ENCODE results near the gene KIAA1671. TPM values are rescaled to one million over a fixed set of nuclear protein-coding genes. Genes with fewer than 3 reads are reported as not detected.

Gene KIAA1671
- total and polyA plus RNA-seq, 4 experiments from 2014 or later: 0.04 to 10.2 (median 5.2) TPM

GRCh38 chr22:25045159-25045558, 92.6 kb downstream of the KIAA1671 start:
- ChIA-PET CTCF (ENCODE audit: partially characterized antibody) (interaction anchor here (1.2 to 1.3 kb wide), 2 partner anchors 11 to 107 kb away, joined by 3 read pairs; no protein-coding TSS in a partner anchor), POLR2A (ENCODE audit: partially characterized antibody) (no interaction called here)
- peaks cover 0 to 3% of the 10 kb centered on the region in 2 donors for H3K27me3 Mint-ChIP-seq

GRCh38 chr22:25048071-25048470, 95.6 kb downstream of the KIAA1671 start:
- Mint-ChIP-seq H3K4me1 (no peaks in the 10 kb centered on the region), H3K27ac (peak overlapping the region in 1 of 7 donors; percentile 48), H3K9me3 (peaks cover 0 to 16% (median 5%) of the 10 kb centered on the region in 8 donors), H3K36me3 (peaks cover 0 to 3% of the 10 kb centered on the region in 2 donors), H3K27me3 (peaks cover 0 to 3% of the 10 kb centered on the region in 2 donors), H3K4me3 (no peak overlapping the region)
- H3K9me3 ChIP-seq (ENCODE audit: control insufficient read depth in 1 of 2, low read length in 2 of 2): peaks cover 0 to 7% of the 10 kb centered on the region in 2 donors
- no peak overlapping the region for H3K4me3 ChIP-seq (ENCODE audit: low read length in 2 of 2)
- no peaks in the 10 kb centered on the region for H3K27me3 ChIP-seq (ENCODE audit: insufficient read depth, low read length)
- POLR2A ChIA-PET (ENCODE audit: partially characterized antibody): interaction anchor here (1.3 kb wide), 1 partner anchor 20 kb away, joined by 4 read pairs; no protein-coding TSS in a partner anchor
- H3K27ac ChIP-seq (ENCODE audit: low read depth, low read length): no peak overlapping the region
- DNase-seq: no peak
- H3K36me3 ChIP-seq (ENCODE audit: insufficient read depth, low read length): no peaks in the 10 kb centered on the region
- H3K4me1 ChIP-seq (ENCODE audit: insufficient read depth, low read length): no peaks in the 10 kb centered on the region
- CTCF ChIA-PET (ENCODE audit: partially characterized antibody): interaction anchor here (0.7 to 4.9 kb wide), 12 partner anchors 9 to 279 kb away, joined by 3 to 63 read pairs (median 5); no protein-coding TSS in a partner anchor
- intact Hi-C loops (cut with micrococcal nuclease): loop anchor here (1.0 to 5.0 kb wide), 3 partner anchors 96 to 281 kb away; partner anchors contain the start of gene KIAA1671

More at GRCh38 chr22:25045159-25045558, 92.6 kb downstream of the KIAA1671 start:
- intact Hi-C loops (cut with micrococcal nuclease): loop anchor here (5.0 kb wide), 1 partner anchor 278 kb away; no protein-coding TSS in a partner anchor
- H3K27ac Mint-ChIP-seq: no peak overlapping the region
- no peaks in the 10 kb centered on the region for H3K9me3 Mint-ChIP-seq
- H3K27me3 ChIP-seq (ENCODE audit: insufficient read depth, low read length): no peaks in the 10 kb centered on the region
- H3K4me1 ChIP-seq (ENCODE audit: insufficient read depth, low read length): no peaks in the 10 kb centered on the region
- H3K4me3 ChIP-seq (ENCODE audit: low read length in 2 of 2): no peak overlapping the region
- no peaks in the 10 kb centered on the region for H3K36me3 ChIP-seq (ENCODE audit: insufficient read depth, low read length)
- H3K36me3 Mint-ChIP-seq: no peaks in the 10 kb centered on the region
- no peak overlapping the region for H3K4me3 Mint-ChIP-seq
- no peak overlapping the region for H3K27ac ChIP-seq (ENCODE audit: low read depth, low read length)
- no peaks in the 10 kb centered on the region for H3K9me3 ChIP-seq (ENCODE audit: control insufficient read depth in 1 of 2, low read length in 2 of 2)
- DNase-seq: no peak
- no peaks in the 10 kb centered on the region for H3K4me1 Mint-ChIP-seq

- Mint-ChIP-seq H3K27me3 (peaks cover 2 to 3% of the 10 kb centered on the region in 2 donors), H3K4me1 (no peaks in the 10 kb centered on the region), H3K4me3 (no peak overlapping the region), H3K36me3 (peaks cover 0 to 3% of the 10 kb centered on the region in 2 donors), H3K9me3 (peaks cover 0 to 16% (median 5%) of the 10 kb centered on the region in 8 donors), H3K27ac (peak overlapping the region in 1 of 7 donors; percentile 52)
- H3K27ac ChIP-seq (ENCODE audit: low read depth, low read length): no peak overlapping the region
- ChIA-PET CTCF (ENCODE audit: partially characterized antibody) (interaction anchor here (0.7 to 4.9 kb wide), 20 partner anchors 8 to 154 kb away, joined by 3 to 63 read pairs (median 3); no protein-coding TSS in a partner anchor), POLR2A (ENCODE audit: partially characterized antibody) (interaction anchor here (0.6 to 1.3 kb wide), 4 partner anchors 11 to 172 kb away, joined by 3 to 4 read pairs (median 4); no protein-coding TSS in a partner anchor)
- no peak overlapping the region for H3K4me3 ChIP-seq (ENCODE audit: low read length in 2 of 2)
- H3K27me3 ChIP-seq (ENCODE audit: insufficient read depth, low read length): no peaks in the 10 kb centered on the region
- H3K36me3 ChIP-seq (ENCODE audit: insufficient read depth, low read length): no peaks in the 10 kb centered on the region
- peaks cover 0 to 7% of the 10 kb centered on the region in 2 donors for H3K9me3 ChIP-seq (ENCODE audit: control insufficient read depth in 1 of 2, low read length in 2 of 2)
- intact Hi-C loops (cut with micrococcal nuclease): loop anchor here (1.0 to 5.0 kb wide), 3 partner anchors 97 to 282 kb away; partner anchors contain the start of gene KIAA1671
- no peaks in the 10 kb centered on the region for H3K4me1 ChIP-seq (ENCODE audit: insufficient read depth, low read length)
- peak; percentile 49 to 68 (median 65) for DNase-seq
Observed at GRCh38 chr22:25048659-25049647, 96.4 kb downstream of the KIAA1671 start.

DNA sequence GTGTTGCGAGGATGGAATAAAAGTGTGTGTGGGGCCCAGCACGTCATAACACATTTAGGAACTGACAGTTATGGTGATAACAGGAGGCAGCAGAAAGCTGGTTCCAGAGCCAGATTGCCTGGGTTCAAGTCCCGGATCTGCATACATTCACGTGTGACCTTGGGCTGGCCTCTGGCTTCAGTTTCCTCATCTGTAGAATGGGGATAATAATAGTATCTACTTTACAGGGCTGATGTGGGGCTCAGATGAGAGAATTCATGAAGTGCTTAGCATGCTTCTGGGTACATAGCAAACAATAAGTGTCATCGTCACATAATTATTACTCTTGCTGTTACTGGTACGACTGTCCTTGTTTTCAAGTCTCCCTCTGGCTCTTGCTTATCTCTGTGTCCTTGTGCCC, 97.3 kb downstream of the KIAA1671 start:
- no peak for DNase-seq
- Histone ChIP-seq H3K4me1 (ENCODE audit: insufficient read depth, low read length) (no peaks in the 10 kb centered on the region), H3K27me3 (ENCODE audit: insufficient read depth, low read length) (no peaks in the 10 kb centered on the region), H3K4me3 (ENCODE audit: low read length in 2 of 2) (no peak overlapping the region), H3K36me3 (ENCODE audit: insufficient read depth, low read length) (no peaks in the 10 kb centered on the region), H3K9me3 (ENCODE audit: control insufficient read depth in 1 of 2, low read length in 2 of 2) (peaks cover 0 to 7% of the 10 kb centered on the region in 2 donors), H3K27ac (ENCODE audit: low read depth, low read length) (no peak overlapping the region)
- CTCF ChIA-PET (ENCODE audit: partially characterized antibody): interaction anchor here (1.0 to 4.9 kb wide), 11 partner anchors 9 to 154 kb away, joined by 3 to 63 read pairs (median 4); no protein-coding TSS in a partner anchor
- peaks cover 0 to 3% of the 10 kb centered on the region in 2 donors for H3K36me3 Mint-ChIP-seq
- peaks cover 2 to 3% of the 10 kb centered on the region in 2 donors for H3K27me3 Mint-ChIP-seq
- peaks cover 0 to 16% (median 5%) of the 10 kb centered on the region in 8 donors for H3K9me3 Mint-ChIP-seq
- H3K4me3 Mint-ChIP-seq: no peak overlapping the region
- intact Hi-C loops (cut with micrococcal nuclease): loop anchor here (5.0 kb wide), 1 partner anchor 282 kb away; no protein-coding TSS in a partner anchor
- H3K4me1 Mint-ChIP-seq: no peaks in the 10 kb centered on the region
- no peak overlapping the region for H3K27ac Mint-ChIP-seq
- POLR2A ChIA-PET (ENCODE audit: partially characterized antibody): interaction anchor here (1.1 kb wide), 1 partner anchor 11 kb away, joined by 4 read pairs; no protein-coding TSS in a partner anchor

- no peak overlapping the region for H3K27ac Mint-ChIP-seq
- no peaks in the 10 kb centered on the region for H3K27me3 ChIP-seq (ENCODE audit: insufficient read depth, low read length)
- peaks cover 2 to 3% of the 10 kb centered on the region in 2 donors for H3K27me3 Mint-ChIP-seq
- no peak overlapping the region for H3K4me3 ChIP-seq (ENCODE audit: low read length in 2 of 2)
- peaks cover 0 to 4% (median 2%) of the 10 kb centered on the region in 4 donors for H3K4me1 Mint-ChIP-seq
- ChIA-PET POLR2A (ENCODE audit: partially characterized antibody) (interaction anchor here (0.9 kb wide), 1 partner anchor 11 kb away, joined by 3 read pairs; no protein-coding TSS in a partner anchor), CTCF (ENCODE audit: partially characterized antibody) (interaction anchor here (0.8 to 4.9 kb wide), 8 partner anchors 10 to 111 kb away, joined by 3 to 63 read pairs (median 6); partner anchors contain the start of gene LHFPL7)
- peaks cover 0 to 16% (median 5%) of the 10 kb centered on the region in 8 donors for H3K9me3 Mint-ChIP-seq
- no peak overlapping the region for H3K4me3 Mint-ChIP-seq
- intact Hi-C loops (cut with micrococcal nuclease): no loop called here
- H3K9me3 ChIP-seq (ENCODE audit: control insufficient read depth in 1 of 2, low read length in 2 of 2): peaks cover 0 to 7% of the 10 kb centered on the region in 2 donors
- H3K36me3 ChIP-seq (ENCODE audit: insufficient read depth, low read length): no peaks in the 10 kb centered on the region
- H3K36me3 Mint-ChIP-seq: peaks cover 0 to 3% of the 10 kb centered on the region in 2 donors
- H3K27ac ChIP-seq (ENCODE audit: low read depth, low read length): no peak overlapping the region
- no peaks in the 10 kb centered on the region for H3K4me1 ChIP-seq (ENCODE audit: insufficient read depth, low read length)
- DNase-seq: no peak
Observed at GRCh38 chr22:25050566-25050965, 98.0 kb downstream of the KIAA1671 start.

GRCh38 chr22:25051073-25051472, 98.6 kb downstream of the KIAA1671 start:
- Mint-ChIP-seq H3K9me3 (peaks cover 0 to 16% (median 5%) of the 10 kb centered on the region in 8 donors), H3K4me3 (no peak overlapping the region), H3K4me1 (peaks cover 0 to 4% (median 2%) of the 10 kb centered on the region in 4 donors), H3K27me3 (peaks cover 2 to 3% of the 10 kb centered on the region in 2 donors), H3K27ac (no peak overlapping the region), H3K36me3 (peaks cover 0 to 3% of the 10 kb centered on the region in 2 donors)
- intact Hi-C loops (cut with micrococcal nuclease): no loop called here
- Histone ChIP-seq H3K27me3 (ENCODE audit: insufficient read depth, low read length) (no peaks in the 10 kb centered on the region), H3K36me3 (ENCODE audit: insufficient read depth, low read length) (no peaks in the 10 kb centered on the region), H3K4me1 (ENCODE audit: insufficient read depth, low read length) (no peaks in the 10 kb centered on the region), H3K9me3 (ENCODE audit: control insufficient read depth in 1 of 2, low read length in 2 of 2) (peaks cover 0 to 7% of the 10 kb centered on the region in 2 donors), H3K27ac (ENCODE audit: low read depth, low read length) (no peak overlapping the region), H3K4me3 (ENCODE audit: low read length in 2 of 2) (no peak overlapping the region)
- ChIA-PET CTCF (ENCODE audit: partially characterized antibody) (interaction anchor here (0.8 to 4.9 kb wide), 8 partner anchors 9 to 112 kb away, joined by 3 to 63 read pairs (median 6); partner anchors contain the start of gene LHFPL7), POLR2A (ENCODE audit: partially characterized antibody) (interaction anchor here (0.9 kb wide), 1 partner anchor 11 kb away, joined by 3 read pairs; no protein-coding TSS in a partner anchor)
- DNase-seq: no peak

Data from CD4-positive, alpha-beta memory T cell (primary cell).